H9 (cell line): Measurements from ENCODE around the gene EXOC3L1. TPM values are rescaled to one million over a fixed set of nuclear protein-coding genes. Genes with fewer than 3 reads are reported as not detected.

ENCODE experiments used
- DNase-seq: peaks from one replicate; pipeline ENCODE4 v3.0.0-alpha.2; 2017
- H2AFZ ChIP-seq: one replicate; pipeline ENCODE4 v1.6.1; 2013; ENCODE audit warnings: mild to moderate bottlenecking, low read length, control low read depth, moderate library complexity
- H2AK5ac ChIP-seq: 2 replicates; pipeline ENCODE4 v1.6.1; 2013; ENCODE audit warnings: low read length, control low read depth, mixed read lengths; ENCODE audit not compliant: insufficient read length
- H2BK120ac ChIP-seq: one replicate; pipeline ENCODE4 v1.6.1; 2013; ENCODE audit warnings: low read depth, mild to moderate bottlenecking, low read length, control low read depth, inconsistent platforms; ENCODE audit not compliant: poor library complexity, severe bottlenecking
- H2BK12ac ChIP-seq: 2 replicates; pipeline ENCODE4 v1.6.1; 2013; ENCODE audit warnings: low read length, control low read depth, mixed read lengths, low read depth; ENCODE audit not compliant: insufficient read length
- H2BK15ac ChIP-seq: 2 replicates; pipeline ENCODE4 v1.6.1; 2013; ENCODE audit warnings: low read depth, low read length, control low read depth
- H2BK20ac ChIP-seq: one replicate; pipeline ENCODE4 v1.6.1; 2013; ENCODE audit warnings: low read depth, mild to moderate bottlenecking, low read length, control low read depth, inconsistent platforms; ENCODE audit not compliant: poor library complexity, severe bottlenecking
- H2BK5ac ChIP-seq: 2 replicates; pipeline ENCODE4 v1.6.1; 2013; ENCODE audit warnings: low read length, control low read depth, mixed read lengths; ENCODE audit not compliant: insufficient read length
- H3K14ac ChIP-seq: 2 replicates; pipeline ENCODE4 v1.6.1; 2013; ENCODE audit warnings: low read length, control low read depth; ENCODE audit not compliant: insufficient read depth
- H3K18ac ChIP-seq: 2 replicates; pipeline ENCODE4 v1.6.1; 2013; ENCODE audit warnings: low read depth, mild to moderate bottlenecking, mixed read lengths, low read length, control low read depth; ENCODE audit not compliant: insufficient read length
- H3K23ac ChIP-seq: 2 replicates; pipeline ENCODE4 v1.6.1; 2013; ENCODE audit warnings: low read length, control low read depth, mixed read lengths, low read depth; ENCODE audit not compliant: insufficient read length
- H3K23me2 ChIP-seq: 2 replicates; pipeline ENCODE4 v1.6.1; 2013; ENCODE audit warnings: low read depth, mild to moderate bottlenecking, mixed read lengths, low read length, control low read depth; ENCODE audit not compliant: insufficient read length, poor library complexity, severe bottlenecking
- H3K27ac ChIP-seq: 2 replicates; pipeline ENCODE4 v1.5.1; 2013; ENCODE audit warnings: low read length, control low read depth, mixed read lengths, low read depth; ENCODE audit not compliant: insufficient read length
- H3K27me3 ChIP-seq: 2 replicates; pipeline ENCODE4 v1.6.1; 2013; ENCODE audit warnings: low read length, control low read depth, inconsistent platforms; ENCODE audit not compliant: insufficient read depth
- H3K4ac ChIP-seq: 2 replicates; pipeline ENCODE4 v1.6.1; 2013; ENCODE audit warnings: low read depth, mild to moderate bottlenecking, control low read depth, inconsistent platforms, low read length, moderate library complexity
- H3K4me1 ChIP-seq: 2 replicates; pipeline ENCODE4 v1.6.1; 2013; ENCODE audit warnings: low read length, control low read depth, inconsistent platforms; ENCODE audit not compliant: insufficient read depth
- H3K4me2 ChIP-seq: 2 replicates; pipeline ENCODE4 v1.6.1; 2013; ENCODE audit warnings: low read length, control low read depth, mixed read lengths; ENCODE audit not compliant: insufficient read length, insufficient read depth
- H3K56ac ChIP-seq: 2 replicates; pipeline ENCODE4 v1.6.1; 2013; ENCODE audit warnings: low read depth, mild to moderate bottlenecking, mixed read lengths, low read length, control low read depth; ENCODE audit not compliant: insufficient read length
- H3K79me1 ChIP-seq: 2 replicates; pipeline ENCODE4 v1.6.1; 2013; ENCODE audit warnings: low read depth, mild to moderate bottlenecking, moderate library complexity, low read length, control low read depth, inconsistent platforms; ENCODE audit not compliant: insufficient read depth, poor library complexity, severe bottlenecking
- H3K79me2 ChIP-seq: 2 replicates; pipeline ENCODE4 v1.6.1; 2013; ENCODE audit warnings: low read length, control low read depth, inconsistent platforms; ENCODE audit not compliant: insufficient read depth
- H3K9ac ChIP-seq: 2 replicates; pipeline ENCODE4 v1.6.1; 2013; ENCODE audit warnings: low read length, control low read depth, mixed read lengths; ENCODE audit not compliant: insufficient read length; ENCODE audit errors: extremely low read depth
- H3K9me3 ChIP-seq: one replicate; pipeline ENCODE4 v1.6.1; 2013; ENCODE audit warnings: low read depth, low read length, inconsistent platforms; ENCODE audit not compliant: control insufficient read depth
- H3T11ph ChIP-seq: one replicate; pipeline ENCODE4 v1.6.1; 2013; ENCODE audit warnings: mild to moderate bottlenecking, low read length, control low read depth, inconsistent platforms
- H4K20me1 ChIP-seq: one replicate; pipeline ENCODE4 v1.6.1; 2013; ENCODE audit not compliant: control insufficient read depth, insufficient read length, insufficient read depth
- H4K5ac ChIP-seq: 2 replicates; pipeline ENCODE4 v1.6.1; 2013; ENCODE audit warnings: low read depth, mild to moderate bottlenecking, mixed read lengths, low read length, control low read depth; ENCODE audit not compliant: insufficient read length
- H4K8ac ChIP-seq: replicated peaks from 2 replicates; pipeline ENCODE4 v1.6.1; 2013; ENCODE audit warnings: low read length, control low read depth, mixed read lengths, low read depth; ENCODE audit not compliant: insufficient read length
- H4K91ac ChIP-seq: 2 replicates; pipeline ENCODE4 v1.6.1; 2013; ENCODE audit warnings: low read depth, mild to moderate bottlenecking, moderate library complexity, mixed read lengths, low read length, control low read depth; ENCODE audit not compliant: insufficient read length
- H3K27ac Mint-ChIP-seq, 3 experiments: 2 replicates in 2 of 3; 3 replicates in 1 of 3; pipeline ENCODE4 v1.8.0; 2020 to 2021; ENCODE audit warnings: mixed read lengths in 3 of 3, mild to moderate bottlenecking in 1 of 3, moderate library complexity in 1 of 3
- H3K27me3 Mint-ChIP-seq: 2 replicates; pipeline ENCODE4 v1.8.0; 2021; ENCODE audit warnings: low read depth, mild to moderate bottlenecking, moderate library complexity, mixed read lengths
- H3K36me3 Mint-ChIP-seq, 3 experiments: 2 replicates in 2 of 3; 3 replicates in 1 of 3; pipeline ENCODE4 v1.8.0; 2020 to 2021; ENCODE audit warnings: low read depth in 3 of 3, mixed read lengths in 3 of 3; ENCODE audit not compliant: insufficient read depth in 1 of 3
- H3K4me1 Mint-ChIP-seq, 2 experiments: 2 replicates each; pipeline ENCODE4 v1.8.0; 2020; ENCODE audit warnings: mixed read lengths in 2 of 2
- H3K4me3 Mint-ChIP-seq, 2 experiments: 2 replicates in 1 of 2; 3 replicates in 1 of 2; pipeline ENCODE4 v1.8.0; 2020 to 2021; ENCODE audit warnings: mild to moderate bottlenecking in 2 of 2, mixed read lengths in 2 of 2, moderate library complexity in 1 of 2
- H3K9me3 Mint-ChIP-seq, 2 experiments: 2 replicates in 1 of 2; 3 replicates in 1 of 2; pipeline ENCODE4 v1.8.0; 2020; ENCODE audit warnings: mild to moderate bottlenecking in 2 of 2, mixed read lengths in 2 of 2, moderate library complexity in 1 of 2
- WGBS: extraction: QIAGEN DNeasy Blood & Tissue Kit; methylation state at CpG from one replicate; pipeline ENCODE4 v1.1.7; 2013; ENCODE audit warnings: missing lambda C conversion rate, low lambda C conversion rate, mixed read lengths; ENCODE audit not compliant: insufficient read length; ENCODE audit errors: extremely low coverage; 5-methylcytosine and 5-hydroxymethylcytosine counted together
- total RNA-seq: library from RNA; stranded (reverse); gene quantifications from 2 replicates; pipeline ENCODE4 v1.2.1, GENCODE V29; 2021
- TF ChIP-seq, protein P1 (sequence below): fragments of 200-600 bp; sonication (generic); conservative IDR thresholded peaks from 3 replicates; pipeline ENCODE4 v1.8.0; 2021; ENCODE audit warnings: antibody characterized with exemption, mild to moderate bottlenecking

EXOC3L1 gene
- total RNA-seq, 1 experiment from 2014 or later = 3.3 TPM

DNA sequence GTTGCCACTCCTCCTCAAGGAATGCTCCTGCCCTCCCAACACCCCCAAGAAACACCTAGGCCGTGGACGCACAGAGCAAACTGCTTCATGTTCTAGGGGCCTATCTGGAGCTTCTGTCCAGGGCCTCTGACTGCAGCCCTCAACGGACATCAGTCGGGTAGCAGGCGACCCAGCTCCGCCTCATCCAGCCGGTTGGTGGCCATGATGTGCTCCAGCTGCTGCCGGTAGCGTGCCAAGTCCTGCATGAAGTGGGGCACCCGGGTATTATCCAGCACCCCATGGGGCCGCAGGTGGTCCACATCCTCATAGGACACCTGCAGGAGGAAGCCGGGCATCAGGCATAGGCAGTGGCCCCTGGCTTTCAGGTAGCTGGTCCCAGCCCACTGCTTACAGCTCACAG, 13.3 kb downstream of the EXOC3L1 start:
- Mint-ChIP-seq H3K36me3 (peaks cover 0 to 7% (median 6%) of the 10 kb centered on the region in 3 experiments; a peak in 2 of 7 replicates), H3K9me3 (no peaks in the 10 kb centered on the region; a peak in 1 of 5 replicates), H3K4me1 (peaks cover 28% of the 10 kb centered on the region in 2 experiments), H3K27ac (no peak overlapping the region), H3K4me3 (no peak overlapping the region; a peak in 1 of 5 replicates), H3K27me3 (peaks cover 58% of the 10 kb centered on the region)
- H2BK120ac ChIP-seq = no peak overlapping the region
- H2BK15ac ChIP-seq = no peak overlapping the region
- no peak overlapping the region for H3K56ac ChIP-seq
- H3K4me2 ChIP-seq = no peak overlapping the region
- no peak overlapping the region for H2AK5ac ChIP-seq
- H2AFZ ChIP-seq = no peak overlapping the region
- no peak overlapping the region for H3K18ac ChIP-seq
- DNase-seq = no peak
- H2BK12ac ChIP-seq = no peak overlapping the region
- H4K8ac ChIP-seq = no peak overlapping the region
- peaks cover 2% of the 10 kb centered on the region; the same call in 1 of the 2 replicates for H3K4me1 ChIP-seq
- TF ChIP-seq, protein P1, sequence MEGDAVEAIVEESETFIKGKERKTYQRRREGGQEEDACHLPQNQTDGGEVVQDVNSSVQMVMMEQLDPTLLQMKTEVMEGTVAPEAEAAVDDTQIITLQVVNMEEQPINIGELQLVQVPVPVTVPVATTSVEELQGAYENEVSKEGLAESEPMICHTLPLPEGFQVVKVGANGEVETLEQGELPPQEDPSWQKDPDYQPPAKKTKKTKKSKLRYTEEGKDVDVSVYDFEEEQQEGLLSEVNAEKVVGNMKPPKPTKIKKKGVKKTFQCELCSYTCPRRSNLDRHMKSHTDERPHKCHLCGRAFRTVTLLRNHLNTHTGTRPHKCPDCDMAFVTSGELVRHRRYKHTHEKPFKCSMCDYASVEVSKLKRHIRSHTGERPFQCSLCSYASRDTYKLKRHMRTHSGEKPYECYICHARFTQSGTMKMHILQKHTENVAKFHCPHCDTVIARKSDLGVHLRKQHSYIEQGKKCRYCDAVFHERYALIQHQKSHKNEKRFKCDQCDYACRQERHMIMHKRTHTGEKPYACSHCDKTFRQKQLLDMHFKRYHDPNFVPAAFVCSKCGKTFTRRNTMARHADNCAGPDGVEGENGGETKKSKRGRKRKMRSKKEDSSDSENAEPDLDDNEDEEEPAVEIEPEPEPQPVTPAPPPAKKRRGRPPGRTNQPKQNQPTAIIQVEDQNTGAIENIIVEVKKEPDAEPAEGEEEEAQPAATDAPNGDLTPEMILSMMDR = no peak
- no peaks in the 10 kb centered on the region for H3K79me2 ChIP-seq
- H2BK5ac ChIP-seq = no peak overlapping the region
- no peak overlapping the region for H3K9ac ChIP-seq
- H4K91ac ChIP-seq = no peak overlapping the region
- no CpG with 5 or more reads among the region's 12 CpGs for WGBS
- peaks cover 17% of the 10 kb centered on the region for H3K23me2 ChIP-seq
- no peak overlapping the region for H3K23ac ChIP-seq
- no peak overlapping the region for H3T11ph ChIP-seq
- no peak overlapping the region for H3K4ac ChIP-seq
- no peak overlapping the region for H2BK20ac ChIP-seq
- no peak overlapping the region for H4K5ac ChIP-seq
- H3K14ac ChIP-seq = no peak overlapping the region
- H3K9me3 ChIP-seq = no peaks in the 10 kb centered on the region
- no peaks in the 10 kb centered on the region for H4K20me1 ChIP-seq
- peaks cover 21% of the 10 kb centered on the region; the same call in 1 of the 2 replicates for H3K27me3 ChIP-seq
- no peaks in the 10 kb centered on the region for H3K79me1 ChIP-seq
- H3K27ac ChIP-seq = no peak overlapping the region
